ENCODE measurements around the gene CKS2.

- TF ChIP-seq YY1 (IDR thresholded peaks at IDR 0.05; ENCODE audit: low read depth) (no peak), EP300 (IDR thresholded peaks at IDR 0.05; ENCODE audit: borderline replicate concordance) (no peak), TAF1 (IDR thresholded peaks at IDR 0.05; ENCODE audit: low read depth) (no peak), EGR1 (IDR thresholded peaks at IDR 0.05) (no peak), FOXM1 (IDR thresholded peaks at IDR 0.05; ENCODE audit: borderline replicate concordance, low read depth) (no peak)
- TF ChIP-seq, protein P1, sequence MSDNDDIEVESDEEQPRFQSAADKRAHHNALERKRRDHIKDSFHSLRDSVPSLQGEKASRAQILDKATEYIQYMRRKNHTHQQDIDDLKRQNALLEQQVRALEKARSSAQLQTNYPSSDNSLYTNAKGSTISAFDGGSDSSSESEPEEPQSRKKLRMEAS (IDR thresholded peaks at IDR 0.05): no peak
Observed at GRCh38 chr9:89314955-89315354, 4.0 kb downstream of the CKS2 start.
